K562 (cell line): ENCODE measurements around the gene PRDX1. TPM values are rescaled to one million over a fixed set of nuclear protein-coding genes. Genes with fewer than 3 reads are reported as not detected.

Experiments used
- ATAC-seq: fragments of 200-7000 bp; cut with Tn5 transposase; 3 replicates; pipeline ENCODE4 v1.9.1; 2020; ENCODE audit warnings: moderate library complexity
- BruUV-seq: library from RNA; stranded (reverse); fragments of 400-500 nt; replicated peaks from 2 replicates; lab custom pipeline; 2021; lab: Mats Ljungman, UMichigan
- CTCF ChIA-PET: fragments of 300-600 bp; formaldehyde crosslinking; extraction: SDS; loops from one replicate; lab custom pipeline; 2021; ENCODE audit warnings: low intra/inter-chr PET ratio; lab: Yijun Ruan, JAX
- POLR2A ChIA-PET: fragments of 300-600, 350-650 bp; sonication (Branson Sonifier 250); formaldehyde crosslinking; extraction: SDS; loops from one replicate; lab custom pipeline; 2021; ENCODE audit warnings: antibody characterized with exemption, inconsistent platforms; lab: Yijun Ruan, JAX
- DNase-seq, 4 experiments: peaks; one replicate each; pipeline versions ENCODE4 v3.0.0 to v3.0.0-alpha.2; 2011 to 2018; ENCODE audit warnings: low spot score in 3 of 4, mixed read lengths in 3 of 4; ENCODE audit errors: extremely low read depth in 1 of 4
- FAIRE-seq: peaks from 2 replicates; lab custom pipeline; 2011; peaks lifted over from hg19 to GRCh38; lab: Jason Lieb, UNC
- H2AFZ ChIP-seq: 2 replicates; pipeline ENCODE4 v1.6.0; 2011; ENCODE audit warnings: low read depth, low read length, control low read depth, inconsistent platforms
- H3K27ac ChIP-seq: fragments of 200-600 bp; 3 replicates; pipeline ENCODE4 v1.8.0; 2011; ENCODE audit warnings: low read depth, mild to moderate bottlenecking, control low read depth, inconsistent platforms, low read length, moderate library complexity, mixed read lengths; ENCODE audit errors: extremely low read depth
- H3K27me3 ChIP-seq, 2 experiments: fragments of 300-600 bp in 1 of 2; 2 replicates in 1 of 2; 3 replicates in 1 of 2; pipeline versions ENCODE4 v1.6.0 to v1.8.0; 2011; ENCODE audit warnings: inconsistent platforms in 2 of 2, low read length in 2 of 2, mild to moderate bottlenecking in 1 of 2, mixed read lengths in 1 of 2, moderate library complexity in 1 of 2; ENCODE audit not compliant: control insufficient read depth in 2 of 2, insufficient read depth in 2 of 2
- H3K36me3 ChIP-seq: fragments of 300-600 bp; 3 replicates; pipeline ENCODE4 v1.8.0; 2011; ENCODE audit warnings: mild to moderate bottlenecking, low read length, inconsistent platforms; ENCODE audit not compliant: control insufficient read depth, insufficient read depth
- H3K4me1 ChIP-seq, 2 experiments: fragments of 200-600 bp in 1 of 2; replicated peaks in 1 of 2; 2 replicates in 1 of 2; 3 replicates in 1 of 2; pipeline versions ENCODE4 v1.5.1 to v1.8.0; 2011; ENCODE audit warnings: inconsistent platforms in 2 of 2, low read length in 2 of 2, mild to moderate bottlenecking in 1 of 2, mixed read lengths in 1 of 2, moderate library complexity in 1 of 2; ENCODE audit not compliant: control insufficient read depth in 2 of 2, insufficient read depth in 2 of 2
- H3K4me2 ChIP-seq: 2 replicates; pipeline ENCODE4 v1.6.1; 2011; ENCODE audit warnings: low read length, control low read depth, inconsistent platforms, mixed read lengths; ENCODE audit not compliant: insufficient read depth
- H3K4me3 ChIP-seq: fragments of 200-600 bp; sonication (generic), shearing (Covaris generic); 2 replicates; pipeline ENCODE4 v1.5.1; 2016; ENCODE audit warnings: control low read depth, inconsistent platforms
- H3K79me2 ChIP-seq: fragments of 200-600 bp; 3 replicates; pipeline ENCODE4 v1.8.0; 2011; ENCODE audit warnings: low read length, inconsistent platforms; ENCODE audit not compliant: control insufficient read depth, insufficient read depth
- H3K9ac ChIP-seq, 2 experiments: 2 replicates each; pipeline versions ENCODE4 v1.6.0 to v1.6.1; 2011; ENCODE audit warnings: low read depth in 2 of 2, low read length in 2 of 2, control low read depth in 1 of 2, inconsistent platforms in 1 of 2, mild to moderate bottlenecking in 1 of 2, mixed read lengths in 1 of 2; ENCODE audit not compliant: insufficient read depth in 1 of 2
- H3K9me1 ChIP-seq: one replicate; pipeline ENCODE4 v1.6.0; 2011; ENCODE audit warnings: inconsistent platforms, mild to moderate bottlenecking, low read length, moderate library complexity; ENCODE audit not compliant: control insufficient read depth, insufficient read depth
- H3K9me3 ChIP-seq: replicated peaks from 2 replicates; pipeline ENCODE4 v1.5.1; 2011; ENCODE audit warnings: low read depth, low read length, inconsistent platforms; ENCODE audit not compliant: control insufficient read depth, insufficient read depth
- H4K20me1 ChIP-seq: replicated peaks from 2 replicates; pipeline ENCODE4 v1.6.1; 2011; ENCODE audit warnings: low read length, inconsistent platforms, mixed read lengths; ENCODE audit not compliant: control insufficient read depth, insufficient read depth
- GABPA ChIP-seq: fragments of 200-800 bp; sonication (Bioruptor generic); conservative IDR thresholded peaks from 2 replicates; pipeline ENCODE4 v1.6.1; 2016; ENCODE audit warnings: low read depth, missing genetic modification characterization, missing compliant biosample characterization
- HCFC1 ChIP-seq: IDR thresholded peaks from 2 replicates; pipeline ENCODE4 v1.6.1; 2012; ENCODE audit warnings: low read depth, low read length, improper control_type of control experiment
- HMG20A ChIP-seq: fragments of 450-650 bp; formaldehyde crosslinking; conservative IDR thresholded peaks from 2 replicates; pipeline ENCODE4 v1.4.0; 2020; ENCODE audit warnings: mild to moderate bottlenecking, mixed read lengths
- KDM1A ChIP-seq, 2 experiments: fragments of 450-650 bp; IDR thresholded peaks; 2 replicates each; pipeline ENCODE4 v1.6.1; 2016; ENCODE audit warnings: mild to moderate bottlenecking in 2 of 2
- KDM5B ChIP-seq: fragments of 200-600 bp; sonication (generic); IDR thresholded peaks from 2 replicates; pipeline ENCODE4 v1.6.1; 2012; ENCODE audit warnings: low read depth, mild to moderate bottlenecking, moderate library complexity, low read length, control low read depth, inconsistent platforms; ENCODE audit not compliant: insufficient replicate concordance
- KLF13 ChIP-seq: fragments of 450-650 bp; IDR thresholded peaks from 2 replicates; pipeline ENCODE4 v1.6.1; 2016; ENCODE audit warnings: missing genetic modification characterization, low read depth, mild to moderate bottlenecking, missing compliant biosample characterization, moderate library complexity, borderline replicate concordance
- LEF1 ChIP-seq: fragments of 450-650 bp; IDR thresholded peaks from 2 replicates; pipeline ENCODE4 v1.6.1; 2016; ENCODE audit warnings: mild to moderate bottlenecking
- MTF1 ChIP-seq: fragments of 250-450 bp; sonication (Bioruptor Pico); IDR thresholded peaks from 2 replicates; pipeline ENCODE4 v1.9.0; 2021; ENCODE audit warnings: moderate library complexity, mild to moderate bottlenecking, inconsistent platforms, borderline replicate concordance
- NFATC3 ChIP-seq: fragments of 450-650 bp; IDR thresholded peaks from 2 replicates; pipeline ENCODE4 v1.6.1; 2017; ENCODE audit warnings: mild to moderate bottlenecking
- NFRKB ChIP-seq: fragments of 450-650 bp; IDR thresholded peaks from 2 replicates; pipeline ENCODE4 v1.6.1; 2016; ENCODE audit warnings: low read depth
- PHF20 ChIP-seq: fragments of 450-650 bp; IDR thresholded peaks from 2 replicates; pipeline ENCODE4 v1.6.1; 2018; ENCODE audit not compliant: partially characterized antibody
- ZC3H8 ChIP-seq: fragments of 450-650 bp; IDR thresholded peaks from 2 replicates; pipeline ENCODE4 v1.6.1; 2017
- in situ Hi-C: fragments of 300-500 bp; cut with MboI; formaldehyde crosslinking; loops from 4 replicates; pipeline ENCODE4 v1.15.0; 2018; ENCODE audit warnings: inconsistent platforms, mixed read lengths
- intact Hi-C: fragments of 100-400 bp; cut with micrococcal nuclease; formaldehyde crosslinking; loops from 2 replicates; pipeline ENCODE4 v1.14.2; 2022
- polyA plus RNA-seq, 8 experiments: library from polyadenylated mRNA; depleted of rRNA in 4 of 8; stranded (reverse) in 5 of 8; unstranded in 3 of 8; fragments of >200 nt; fragmentation: Nextera tagmentation in 2 of 8; fragmentation: Illumina TruSeq in 1 of 8; extraction: Ambion mirVana in 2 of 8; extraction: Trizol in 1 of 8; gene quantifications; 2 replicates each; pipeline versions ENCODE4 v1.2.1 to v1.2.3, GENCODE V29; 2011 to 2014; ENCODE audit warnings: inconsistent platforms in 1 of 8, missing spikeins in 1 of 8
- total RNA-seq, 7 experiments: library from RNA; depleted of rRNA in 6 of 7; stranded (reverse); fragments of >200 nt in 6 of 7; fragmentation: Illumina TruSeq in 2 of 7; extraction: Trizol in 2 of 7; gene quantifications; 2 replicates each; pipeline versions ENCODE4 v1.2.1 to v1.2.3, GENCODE V29; 2011 to 2021; ENCODE audit warnings: low replicate concordance in 1 of 7
- TF ChIP-seq, protein P1 (sequence below), 2 experiments: fragments of 450-650 bp; conservative IDR thresholded peaks; 2 replicates each; pipeline ENCODE4 v1.6.1; 2017; ENCODE audit warnings: mild to moderate bottlenecking in 2 of 2, moderate library complexity in 2 of 2
- TF ChIP-seq, protein P2 (sequence below): fragments of 250-450 bp; sonication (Bioruptor Pico); IDR thresholded peaks from 2 replicates; pipeline ENCODE4 v1.4.0; 2020; ENCODE audit warnings: mild to moderate bottlenecking, moderate library complexity, borderline replicate concordance
- TF ChIP-seq, protein P3 (sequence below): sonication (generic); formaldehyde crosslinking; IDR thresholded peaks from 2 replicates; pipeline ENCODE4 v1.4.0; 2020; ENCODE audit warnings: mild to moderate bottlenecking, missing genetic modification reagents

Gene PRDX1
- total and polyA plus RNA-seq, 9 of the 15 experiments (the other 6 are each of a cell fraction or from before 2014, with no cell fraction given) = 748 to 2,388 (median 1,045) TPM

DNA sequence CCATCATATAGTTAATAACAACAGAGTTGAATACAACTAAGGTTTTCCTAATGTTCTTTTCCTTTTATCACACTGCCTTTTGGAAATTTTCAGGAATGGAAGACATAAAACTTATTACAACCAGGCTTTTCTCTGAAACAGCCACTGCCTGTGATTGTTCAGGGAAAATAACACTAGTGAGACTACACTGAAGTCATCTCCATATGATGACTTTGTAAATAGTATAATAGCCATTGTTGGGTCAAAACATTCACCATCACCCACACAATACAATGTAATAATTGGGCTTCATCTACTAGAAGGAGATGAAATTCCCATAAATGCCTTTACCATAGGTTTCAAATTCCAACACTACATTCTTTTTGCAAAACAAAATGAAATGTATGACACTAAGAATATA, 35.7 kb downstream of the PRDX1 start:
- Histone ChIP-seq H3K79me2 (no peaks in the 10 kb centered on the region), H3K9me3 (no peaks in the 10 kb centered on the region), H3K4me2 (no peak overlapping the region), H3K4me1 (peaks cover 9 to 27% of the 10 kb centered on the region in 2 experiments; a peak in 4 of 5 replicates), H3K9ac (no peak overlapping the region), H3K36me3 (no peaks in the 10 kb centered on the region), H3K27me3 (no peaks in the 10 kb centered on the region), H3K27ac (no peak overlapping the region), H4K20me1 (no peaks in the 10 kb centered on the region), H3K4me3 (no peak overlapping the region), H3K9me1 (no peaks in the 10 kb centered on the region)
- DNase-seq (no peak), FAIRE-seq (no peak), ATAC-seq (no peak)
- ChIA-PET CTCF (interaction anchor here (0.7 kb wide), 1 partner anchor 1480 kb away, joined by 3 read pairs; no protein-coding TSS in a partner anchor), POLR2A (interaction anchor here (0.5 to 1.7 kb wide), 2 partner anchors 145 to 655 kb away, joined by 3 to 5 read pairs; partner anchors contain the start of genes MUTYH and TOE1)
- in situ Hi-C loops = no loop called here
- intact Hi-C loops = loop anchor here (5.0 kb wide), 1 partner anchor 54 kb away; no protein-coding TSS in a partner anchor
- TF ChIP-seq HMG20A (no peak), GABPA (tag) (no peak), HCFC1 (no peak), KDM5B (no peak), KDM1A (IDR thresholded peaks at IDR 0.05) (no peak), NFRKB (no peak), LEF1 (no peak), ZC3H8 (no peak), MTF1 (CRISPR knock-in tag) (no peak), NFATC3 (no peak), PHF20 (no peak), KLF13 (tag) (no peak)
- TF ChIP-seq, protein P1, sequence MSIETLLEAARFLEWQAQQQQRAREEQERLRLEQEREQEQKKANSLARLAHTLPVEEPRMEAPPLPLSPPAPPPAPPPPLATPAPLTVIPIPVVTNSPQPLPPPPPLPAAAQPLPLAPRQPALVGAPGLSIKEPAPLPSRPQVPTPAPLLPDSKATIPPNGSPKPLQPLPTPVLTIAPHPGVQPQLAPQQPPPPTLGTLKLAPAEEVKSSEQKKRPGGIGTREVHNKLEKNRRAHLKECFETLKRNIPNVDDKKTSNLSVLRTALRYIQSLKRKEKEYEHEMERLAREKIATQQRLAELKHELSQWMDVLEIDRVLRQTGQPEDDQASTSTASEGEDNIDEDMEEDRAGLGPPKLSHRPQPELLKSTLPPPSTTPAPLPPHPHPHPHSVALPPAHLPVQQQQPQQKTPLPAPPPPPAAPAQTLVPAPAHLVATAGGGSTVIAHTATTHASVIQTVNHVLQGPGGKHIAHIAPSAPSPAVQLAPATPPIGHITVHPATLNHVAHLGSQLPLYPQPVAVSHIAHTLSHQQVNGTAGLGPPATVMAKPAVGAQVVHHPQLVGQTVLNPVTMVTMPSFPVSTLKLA (conservative IDR thresholded peaks at IDR 0.05) = no peak
- TF ChIP-seq, protein P2, sequence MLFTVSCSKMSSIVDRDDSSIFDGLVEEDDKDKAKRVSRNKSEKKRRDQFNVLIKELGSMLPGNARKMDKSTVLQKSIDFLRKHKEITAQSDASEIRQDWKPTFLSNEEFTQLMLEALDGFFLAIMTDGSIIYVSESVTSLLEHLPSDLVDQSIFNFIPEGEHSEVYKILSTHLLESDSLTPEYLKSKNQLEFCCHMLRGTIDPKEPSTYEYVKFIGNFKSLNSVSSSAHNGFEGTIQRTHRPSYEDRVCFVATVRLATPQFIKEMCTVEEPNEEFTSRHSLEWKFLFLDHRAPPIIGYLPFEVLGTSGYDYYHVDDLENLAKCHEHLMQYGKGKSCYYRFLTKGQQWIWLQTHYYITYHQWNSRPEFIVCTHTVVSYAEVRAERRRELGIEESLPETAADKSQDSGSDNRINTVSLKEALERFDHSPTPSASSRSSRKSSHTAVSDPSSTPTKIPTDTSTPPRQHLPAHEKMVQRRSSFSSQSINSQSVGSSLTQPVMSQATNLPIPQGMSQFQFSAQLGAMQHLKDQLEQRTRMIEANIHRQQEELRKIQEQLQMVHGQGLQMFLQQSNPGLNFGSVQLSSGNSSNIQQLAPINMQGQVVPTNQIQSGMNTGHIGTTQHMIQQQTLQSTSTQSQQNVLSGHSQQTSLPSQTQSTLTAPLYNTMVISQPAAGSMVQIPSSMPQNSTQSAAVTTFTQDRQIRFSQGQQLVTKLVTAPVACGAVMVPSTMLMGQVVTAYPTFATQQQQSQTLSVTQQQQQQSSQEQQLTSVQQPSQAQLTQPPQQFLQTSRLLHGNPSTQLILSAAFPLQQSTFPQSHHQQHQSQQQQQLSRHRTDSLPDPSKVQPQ = no peak
- TF ChIP-seq, protein P3, sequence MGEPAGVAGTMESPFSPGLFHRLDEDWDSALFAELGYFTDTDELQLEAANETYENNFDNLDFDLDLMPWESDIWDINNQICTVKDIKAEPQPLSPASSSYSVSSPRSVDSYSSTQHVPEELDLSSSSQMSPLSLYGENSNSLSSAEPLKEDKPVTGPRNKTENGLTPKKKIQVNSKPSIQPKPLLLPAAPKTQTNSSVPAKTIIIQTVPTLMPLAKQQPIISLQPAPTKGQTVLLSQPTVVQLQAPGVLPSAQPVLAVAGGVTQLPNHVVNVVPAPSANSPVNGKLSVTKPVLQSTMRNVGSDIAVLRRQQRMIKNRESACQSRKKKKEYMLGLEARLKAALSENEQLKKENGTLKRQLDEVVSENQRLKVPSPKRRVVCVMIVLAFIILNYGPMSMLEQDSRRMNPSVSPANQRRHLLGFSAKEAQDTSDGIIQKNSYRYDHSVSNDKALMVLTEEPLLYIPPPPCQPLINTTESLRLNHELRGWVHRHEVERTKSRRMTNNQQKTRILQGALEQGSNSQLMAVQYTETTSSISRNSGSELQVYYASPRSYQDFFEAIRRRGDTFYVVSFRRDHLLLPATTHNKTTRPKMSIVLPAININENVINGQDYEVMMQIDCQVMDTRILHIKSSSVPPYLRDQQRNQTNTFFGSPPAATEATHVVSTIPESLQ (CRISPR knock-in tag) = no peak
- TF ChIP-seq, all 486 proteins: peak for 0
- BruUV-seq = no TSS peak
- H2AFZ ChIP-seq = peak overlapping the region; percentile 15; the same call in 1 of the 2 replicates
